AG09309 (cell line): ENCODE data around the gene MSANTD1.
"Not testable (repeated sequence)": the region's sequence is repeated elsewhere in the genome, so short reads cannot be mapped to it uniquely, and the experiment has no call there.

Source experiments
- DNase-seq: peaks from one replicate; pipeline ENCODE4 v3.0.0-alpha.2; 2010; ENCODE audit warnings: low read depth
- H3K4me3 ChIP-seq: 2 replicates; pipeline ENCODE4 v1.5.1; 2011; ENCODE audit warnings: mild to moderate bottlenecking, low read depth, low read length, moderate library complexity; ENCODE audit not compliant: control insufficient read depth
- CTCF ChIP-seq: IDR thresholded peaks from 2 replicates; pipeline ENCODE4 v1.5.1; 2011; ENCODE audit warnings: mild to moderate bottlenecking, low read depth, low read length, inconsistent platforms; ENCODE audit not compliant: insufficient read depth, control insufficient read depth; ENCODE audit errors: missing control alignments

MSANTD1 gene

GRCh38 chr4:3299122-3299975, 50.4 kb downstream of the MSANTD1 start:
- no peak for DNase-seq

GRCh38 chr4:3299976-3300671, 51.2 kb downstream of the MSANTD1 start:
- no peak for TF ChIP-seq CTCF
- DNase-seq: no peak
- H3K4me3 ChIP-seq: no peak overlapping the region

More at GRCh38 chr4:3299122-3299975, 50.4 kb downstream of the MSANTD1 start:
- no peak for TF ChIP-seq CTCF
- H3K4me3 ChIP-seq: no peak overlapping the region

GRCh38 chr4:3300882-3301281, 51.9 kb downstream of the MSANTD1 start:
- not testable (repeated sequence) for H3K4me3 ChIP-seq, DNase-seq

GRCh38 chr4:3301450-3302172, 52.7 kb downstream of the MSANTD1 start:
- H3K4me3 ChIP-seq: no peak overlapping the region
- no peak for TF ChIP-seq CTCF
- DNase-seq: no peak

- no peak overlapping the region for H3K4me3 ChIP-seq
- no peak for DNase-seq
- no peak for TF ChIP-seq CTCF
Observed at GRCh38 chr4:3302173-3302785, 53.3 kb downstream of the MSANTD1 start.

GRCh38 chr4:3302786-3303564, 54.0 kb downstream of the MSANTD1 start:
- DNase-seq: no peak
- no peak overlapping the region for H3K4me3 ChIP-seq
- no peak for TF ChIP-seq CTCF
